IMR-90 (cell line): ENCODE measurements around the gene DYNLRB1. TPM values are rescaled to one million over a fixed set of nuclear protein-coding genes. Genes with fewer than 3 reads are reported as not detected.

Experiments
- ATAC-seq: fragments of 200-7000 bp; cut with Tn5 transposase; 2 replicates; pipeline ENCODE4 v1.9.1; 2020; ENCODE audit warnings: low read depth, mild to moderate bottlenecking, moderate library complexity
- BruUV-seq: library from RNA; stranded (reverse); fragments of 400-500 nt; replicated peaks from 2 replicates; lab custom pipeline; 2021; lab: Mats Ljungman, UMichigan
- CTCF ChIA-PET: fragments of 300-600 bp; formaldehyde crosslinking; extraction: SDS; loops from one replicate; lab custom pipeline; 2021; ENCODE audit warnings: antibody characterized with exemption; lab: Yijun Ruan, JAX
- POLR2A ChIA-PET: fragments of 300-600 bp; sonication (Branson Sonifier 250); formaldehyde crosslinking; loops from one replicate; lab custom pipeline; 2022; ENCODE audit warnings: antibody characterized with exemption; ENCODE audit not compliant: unreplicated experiment; lab: Charles Lee
- DNase-seq: peaks from one replicate; pipeline ENCODE4 v3.0.0; 2013
- H2AFZ ChIP-seq: replicated peaks from 2 replicates; pipeline ENCODE3; 2013; ENCODE audit warnings: low read length, mild to moderate bottlenecking; ENCODE audit not compliant: poor library complexity
- H2AK5ac ChIP-seq: 2 replicates; pipeline ENCODE4 v1.6.1; 2013; ENCODE audit warnings: low read depth, low read length, inconsistent platforms
- H2AK9ac ChIP-seq: replicated peaks from 2 replicates; pipeline ENCODE3; 2013; ENCODE audit warnings: mild to moderate bottlenecking, low read depth, low read length, moderate library complexity; ENCODE audit not compliant: poor library complexity
- H2BK120ac ChIP-seq: 2 replicates; pipeline ENCODE4 v1.6.1; 2013; ENCODE audit warnings: low read depth, low read length, inconsistent platforms
- H2BK15ac ChIP-seq: 3 replicates; pipeline ENCODE4 v1.6.1; 2013; ENCODE audit warnings: low read depth, low read length, inconsistent platforms
- H2BK20ac ChIP-seq: 2 replicates; pipeline ENCODE4 v1.6.1; 2013; ENCODE audit warnings: low read depth, mild to moderate bottlenecking, inconsistent platforms, low read length, moderate library complexity
- H2BK5ac ChIP-seq: 2 replicates; pipeline ENCODE4 v1.6.1; 2013; ENCODE audit warnings: mild to moderate bottlenecking, low read depth, low read length, inconsistent platforms; ENCODE audit not compliant: poor library complexity, severe bottlenecking
- H3K14ac ChIP-seq: replicated peaks from 2 replicates; pipeline ENCODE4 v1.6.1; 2013; ENCODE audit warnings: low read depth, low read length, inconsistent platforms
- H3K18ac ChIP-seq: 2 replicates; pipeline ENCODE4 v1.6.1; 2013; ENCODE audit warnings: low read depth, low read length, control low read depth
- H3K23ac ChIP-seq: 2 replicates; pipeline ENCODE4 v1.6.1; 2013; ENCODE audit warnings: low read depth, low read length, inconsistent platforms
- H3K27ac ChIP-seq: 2 replicates; pipeline ENCODE4 v1.5.1; 2013; ENCODE audit warnings: mild to moderate bottlenecking, control low read depth, low read length; ENCODE audit not compliant: insufficient read depth
- H3K27me3 ChIP-seq: 2 replicates; pipeline ENCODE4 v1.6.1; 2013; ENCODE audit warnings: low read length; ENCODE audit not compliant: control insufficient read depth, insufficient read depth
- H3K36me3 ChIP-seq: 2 replicates; pipeline ENCODE4 v1.6.1; 2013; ENCODE audit warnings: low read length, mixed read lengths; ENCODE audit not compliant: control insufficient read depth, insufficient read depth
- H3K4ac ChIP-seq: 2 replicates; pipeline ENCODE4 v1.6.1; 2013; ENCODE audit warnings: low read depth, low read length, inconsistent platforms
- H3K4me1 ChIP-seq: 2 replicates; pipeline ENCODE4 v1.6.1; 2013; ENCODE audit warnings: low read length, mixed read lengths; ENCODE audit not compliant: control insufficient read depth, insufficient read depth
- H3K4me2 ChIP-seq: 2 replicates; pipeline ENCODE4 v1.6.1; 2013; ENCODE audit warnings: low read depth, mild to moderate bottlenecking, control low read depth, low read length, moderate library complexity
- H3K4me3 ChIP-seq: 2 replicates; pipeline ENCODE4 v1.5.1; 2013; ENCODE audit warnings: low read depth, mild to moderate bottlenecking, control low read depth, low read length, moderate library complexity; ENCODE audit not compliant: insufficient read depth
- H3K56ac ChIP-seq: 2 replicates; pipeline ENCODE4 v1.6.1; 2013; ENCODE audit warnings: low read length, inconsistent platforms; ENCODE audit not compliant: insufficient read depth; ENCODE audit errors: extremely low read depth
- H3K79me1 ChIP-seq, 2 experiments: 2 replicates each; pipeline ENCODE4 v1.6.1; 2013; ENCODE audit warnings: low read length in 2 of 2, inconsistent platforms in 1 of 2, low read depth in 1 of 2
- H3K9ac ChIP-seq: 2 replicates; pipeline ENCODE4 v1.6.1; 2013; ENCODE audit warnings: low read depth, low read length, control low read depth
- H3K9me1 ChIP-seq: 2 replicates; pipeline ENCODE4 v1.6.1; 2013; ENCODE audit warnings: low read length, inconsistent platforms; ENCODE audit not compliant: insufficient read depth
- H3K9me3 ChIP-seq: 2 replicates; pipeline ENCODE4 v1.6.1; 2013; ENCODE audit warnings: low read length; ENCODE audit not compliant: control insufficient read depth, insufficient read depth
- H4K20me1 ChIP-seq: 2 replicates; pipeline ENCODE4 v1.6.1; 2013; ENCODE audit warnings: low read length, inconsistent platforms; ENCODE audit not compliant: insufficient read depth
- H4K5ac ChIP-seq: 2 replicates; pipeline ENCODE4 v1.6.1; 2013; ENCODE audit warnings: mild to moderate bottlenecking, low read depth, low read length, control low read depth
- H4K8ac ChIP-seq, 2 experiments: 2 replicates each; pipeline ENCODE4 v1.6.1; 2013; ENCODE audit warnings: low read depth in 2 of 2, low read length in 2 of 2, control low read depth in 1 of 2, inconsistent platforms in 1 of 2
- H4K91ac ChIP-seq: 2 replicates; pipeline ENCODE4 v1.6.1; 2013; ENCODE audit warnings: low read depth, low read length, inconsistent platforms; ENCODE audit not compliant: insufficient read depth
- CTCF ChIP-seq: conservative IDR thresholded peaks from 2 replicates; pipeline ENCODE4 v1.5.1; 2012; ENCODE audit warnings: mild to moderate bottlenecking, low read depth, low read length, improper control_type of control experiment
- ELK1 ChIP-seq: fragments of 150-350 bp; IDR thresholded peaks from 2 replicates; pipeline ENCODE4 v1.6.1; 2016; ENCODE audit warnings: low read depth, mild to moderate bottlenecking, low read length, moderate library complexity, borderline replicate concordance
- RAD21 ChIP-seq: IDR thresholded peaks from 2 replicates; pipeline ENCODE4 v1.6.1; 2012; ENCODE audit warnings: low read length, improper control_type of control experiment
- whole genome bisulfite sequencing, 2 experiments: methylation state at CpG; one replicate each; pipeline versions ENCODE4 v1.1.5 to v1.1.7; 2013; ENCODE audit warnings: missing lambda C conversion rate in 2 of 2; ENCODE audit not compliant: insufficient read length in 1 of 2; ENCODE audit errors: extremely low coverage in 2 of 2; 5-methylcytosine and 5-hydroxymethylcytosine counted together
- dilution Hi-C: fragments of 300-500 bp; cut with HindIII; formaldehyde crosslinking; loops from one replicate; pipeline ENCODE4 v1.14.3; 2018; ENCODE audit warnings: low sequenced_read_pairs; ENCODE audit not compliant: unreplicated experiment
- in situ Hi-C: fragments of 300-500 bp; cut with MboI; formaldehyde crosslinking; loops from 3 replicates; pipeline ENCODE4 v1.14.3; 2019; ENCODE audit warnings: low sequenced_read_pairs, inconsistent platforms, mixed read lengths
- intact Hi-C: fragments of 100-400 bp; cut with micrococcal nuclease; formaldehyde crosslinking; loops from 2 replicates; pipeline ENCODE4 v1.10.0; 2022
- polyA plus RNA-seq, 3 experiments: library from polyadenylated mRNA; depleted of rRNA; stranded (reverse); fragments of >200 nt; gene quantifications; 2 replicates each; pipeline ENCODE4 v1.2.3, GENCODE V29; 2012; ENCODE audit warnings: low replicate concordance in 1 of 3
- total RNA-seq: library from RNA; depleted of rRNA; stranded (reverse); fragments of >200 nt; gene quantifications from 2 replicates; pipeline ENCODE4 v1.2.3, GENCODE V29; 2012

The DYNLRB1 gene
- total and polyA plus RNA-seq, 2 of the 4 experiments (the other 2 are of a cell fraction), result 82.4 to 380 TPM

GRCh38 chr20:34536798-34537394, 20.7 kb downstream of the DYNLRB1 start:
- Histone ChIP-seq H3K9me3 (no peaks in the 10 kb centered on the region), H3K4me1 (no peaks in the 10 kb centered on the region), H4K91ac (no peak overlapping the region), H4K8ac (no peak overlapping the region), H2BK20ac (no peak overlapping the region), H2BK5ac (no peak overlapping the region), H3K4me2 (no peak overlapping the region), H3K56ac (no peak overlapping the region), H3K23ac (no peak overlapping the region), H4K20me1 (peaks cover 20% of the 10 kb centered on the region), H3K14ac (no peak overlapping the region), H4K5ac (no peak overlapping the region), H3K79me1 (peaks cover 19 to 62% of the 10 kb centered on the region in 2 experiments), H2BK120ac (no peak overlapping the region), H3K36me3 (peaks cover 73% of the 10 kb centered on the region), H2BK15ac (no peak overlapping the region), H3K9me1 (peaks cover 8% of the 10 kb centered on the region), H3K27me3 (no peaks in the 10 kb centered on the region), H3K9ac (no peak overlapping the region), H2AK9ac (no peak overlapping the region), H3K4me3 (no peak overlapping the region), H3K18ac (no peak overlapping the region), H2AFZ (peak overlapping the region; percentile 38), H2AK5ac (no peak overlapping the region), H3K4ac (no peak overlapping the region), H3K27ac (no peak overlapping the region)
- CTCF ChIA-PET, result no interaction called here
- WGBS, 2 experiments, result no CpG with 5 or more reads among the region's 10 CpGs
- ATAC-seq (no peak), DNase-seq (no peak)
- TF ChIP-seq ELK1 (no peak), CTCF (peak; percentile 30; the same call in 1 of the 2 replicates), RAD21 (0 out of 2 replicates have a peak, but pooled peaks have one; percentile 5)
- in situ Hi-C loops, result no loop called here
- BruUV-seq, result no TSS peak
- POLR2A ChIA-PET, result interaction anchor here (0.6 kb wide), 1 partner anchor 978 kb away, joined by 5 read pairs; no protein-coding TSS in a partner anchor
- dilution Hi-C loops, result no loop called here
- intact Hi-C loops, result loop anchor here (5.0 kb wide), 1 partner anchor 170 kb away; no protein-coding TSS in a partner anchor
